ENCODE measurements around the gene SLC44A4.
"Not testable (repeated sequence)": the region's sequence is repeated elsewhere in the genome, so short reads cannot be mapped to it uniquely, and the experiment has no call there.

The SLC44A4 gene

DNA sequence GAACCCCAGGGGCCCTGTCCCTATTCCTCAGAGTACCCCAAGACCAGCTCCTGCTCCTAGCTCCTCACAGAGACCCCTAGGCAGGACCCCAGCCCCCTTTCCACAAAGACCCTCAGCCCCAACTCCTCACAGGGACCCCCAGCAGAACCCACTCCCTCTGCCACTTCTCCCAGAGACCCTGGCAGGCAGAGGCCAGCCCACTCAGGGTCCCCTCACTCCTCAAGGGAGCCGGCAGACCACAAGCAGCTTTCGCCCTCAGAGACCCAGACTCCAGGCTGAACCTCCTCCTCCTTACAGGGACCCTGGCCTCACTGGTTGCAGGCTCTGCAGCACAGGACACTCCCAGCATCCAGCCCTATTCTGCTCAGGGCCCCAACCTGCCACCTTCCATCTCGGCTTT, 575 bp downstream of the SLC44A4 start:
- DNase-seq: no peak

DNA sequence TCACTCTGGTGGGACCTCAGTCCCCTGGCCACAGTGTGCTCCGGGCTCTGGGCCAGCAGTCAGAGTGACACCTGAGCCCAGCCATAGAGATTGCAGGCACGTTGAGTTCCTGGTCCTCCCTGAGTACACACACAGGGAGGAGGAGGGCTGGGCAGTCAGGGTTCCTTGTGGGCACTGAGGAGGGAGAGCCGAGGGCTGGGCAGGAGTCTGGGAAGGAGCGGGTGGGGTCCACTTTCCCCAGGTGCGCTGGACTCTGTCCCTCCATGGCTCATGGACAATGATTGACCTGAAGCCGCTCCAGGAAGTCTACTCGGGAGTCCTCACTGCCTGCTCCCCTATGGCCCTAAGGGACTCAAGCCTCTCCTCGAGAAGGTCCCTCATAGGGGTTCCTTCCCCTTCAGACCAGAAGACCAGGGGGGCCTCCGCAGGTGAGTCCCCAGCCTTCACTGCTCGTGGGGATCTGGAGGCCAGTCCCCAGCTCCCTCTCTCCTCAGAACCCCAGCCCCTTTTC, 1.1 kb downstream of the SLC44A4 start:
- no peak for DNase-seq

DNA sequence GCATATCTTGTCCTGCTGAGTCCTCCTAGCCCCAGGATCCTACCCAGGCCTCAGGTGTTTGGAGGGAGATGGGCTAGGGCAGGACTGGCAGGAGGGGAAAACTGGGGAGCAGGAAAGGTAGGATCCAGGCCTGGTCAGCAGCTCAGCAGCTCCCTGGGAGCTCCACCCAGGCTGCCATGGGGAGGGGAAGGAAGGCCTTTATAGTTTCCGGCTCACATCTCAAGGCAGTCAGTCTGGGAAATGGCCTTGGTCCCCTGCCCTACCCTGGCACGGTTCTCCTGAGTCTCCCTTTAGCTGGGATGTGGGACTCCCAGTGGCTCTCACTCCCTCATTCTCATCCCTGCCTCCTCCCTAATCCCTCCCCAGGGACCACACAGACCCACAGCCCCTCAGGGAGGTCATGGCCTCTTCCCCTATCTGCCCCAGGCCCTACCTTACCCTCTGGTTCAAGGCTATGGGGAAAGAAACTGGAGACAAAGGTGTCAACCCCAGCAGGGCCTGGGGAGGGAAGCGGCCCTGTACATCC, 1.6 kb downstream of the SLC44A4 start:
- DNase-seq: no peak

DNA sequence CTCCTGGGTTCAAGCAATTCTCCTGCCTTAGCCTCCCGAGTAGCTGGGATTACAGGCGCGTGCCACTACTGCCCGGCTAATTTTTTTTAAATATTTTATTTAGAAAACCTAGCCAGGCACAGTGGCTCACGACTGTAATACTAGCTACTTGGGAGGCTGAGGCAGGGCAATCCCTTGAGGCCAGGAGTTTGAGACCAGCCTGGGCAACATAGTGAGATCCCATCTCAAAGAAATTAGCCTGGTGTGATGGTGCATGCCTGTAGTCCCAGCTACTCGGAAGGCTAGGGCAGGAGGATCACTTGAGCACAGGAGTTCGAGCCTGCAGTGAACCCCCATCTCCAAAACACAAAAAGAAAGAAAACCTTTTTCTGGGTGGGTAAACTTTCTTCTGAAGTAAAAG, 2.4 kb downstream of the SLC44A4 start:
- DNase-seq: no peak

DNA sequence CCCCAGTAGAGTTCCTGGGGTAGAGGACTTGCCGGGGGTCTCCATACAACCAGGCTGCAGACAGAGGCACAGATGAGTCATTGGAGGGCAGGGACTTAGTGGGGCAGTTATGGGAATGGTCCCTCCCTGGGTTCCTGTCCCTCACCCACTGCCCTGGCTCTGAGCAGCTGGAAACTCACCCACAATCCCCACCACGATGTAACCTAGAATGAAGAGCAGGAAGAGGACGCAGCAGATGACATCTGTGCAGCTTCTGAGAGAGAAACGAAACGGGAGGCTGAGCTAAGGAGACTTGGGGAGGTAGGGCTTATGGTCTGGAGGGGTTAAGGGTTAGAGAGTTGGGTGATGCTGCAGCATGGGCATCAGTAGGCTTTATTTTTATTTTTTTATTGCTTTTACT, 2.9 kb downstream of the SLC44A4 start:
- no peak for DNase-seq

DNA sequence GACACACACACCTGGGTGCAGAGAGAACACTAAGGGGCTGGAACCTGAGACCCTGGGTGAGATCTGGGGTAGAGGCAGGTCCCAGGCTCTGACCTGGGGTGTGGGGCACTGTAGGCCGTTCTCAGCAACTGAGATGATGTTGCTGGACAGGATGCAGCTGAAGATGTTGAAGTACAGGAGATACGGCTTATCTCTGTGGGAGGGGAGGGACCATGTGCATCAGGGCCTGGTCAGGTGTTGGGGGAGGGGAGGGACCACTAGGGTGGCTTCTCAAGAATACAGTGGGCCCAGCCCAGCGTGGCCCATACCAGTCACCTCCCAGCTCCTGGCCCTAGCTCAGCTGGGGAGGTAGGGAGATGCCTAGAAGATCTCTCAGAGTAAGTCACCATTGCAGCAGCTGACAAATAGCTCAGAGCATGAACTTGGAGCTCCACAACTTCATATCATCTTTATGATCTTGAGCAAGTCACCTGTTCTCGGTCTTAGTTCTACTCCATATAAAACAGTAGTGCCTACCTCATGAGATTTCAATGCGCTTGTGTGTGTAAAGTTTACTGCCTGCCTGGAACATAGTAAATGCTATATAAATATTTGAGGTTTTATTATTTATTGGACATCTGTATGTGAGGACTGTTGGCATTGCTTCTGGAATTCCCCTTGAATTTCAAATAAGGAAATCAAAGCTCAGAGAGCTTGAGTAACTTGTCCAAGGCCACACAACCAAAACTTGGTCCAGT, 3.8 kb downstream of the SLC44A4 start:
- DNase-seq: no peak

DNA sequence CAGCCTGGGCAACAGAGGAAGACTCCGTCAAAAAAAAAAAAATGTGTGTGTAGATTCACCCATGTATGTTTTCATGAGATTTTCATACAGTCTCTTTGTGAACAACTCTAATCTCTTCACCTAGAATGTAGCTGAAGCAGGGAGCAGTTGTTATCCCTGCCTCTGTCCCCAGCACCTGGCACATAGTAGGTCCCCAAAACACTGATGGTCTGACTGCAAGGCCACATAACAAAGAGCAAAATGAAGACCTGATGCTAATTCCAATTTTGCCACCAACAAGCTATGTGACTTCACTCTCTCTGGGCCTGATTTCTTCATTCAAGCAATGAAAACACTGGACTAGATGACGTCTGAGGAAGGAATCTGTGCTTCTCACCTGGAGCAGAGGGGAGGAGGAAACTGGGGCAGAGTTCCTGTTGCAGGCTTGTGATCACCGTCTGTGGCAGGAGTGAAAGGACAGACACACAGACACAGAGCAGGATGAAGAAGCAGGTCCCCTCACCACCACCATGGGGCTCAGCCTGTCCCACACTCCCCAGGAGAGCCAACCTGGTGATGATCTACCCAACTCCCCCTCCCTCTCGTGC, 4.6 kb downstream of the SLC44A4 start:
- no peak for DNase-seq

DNA sequence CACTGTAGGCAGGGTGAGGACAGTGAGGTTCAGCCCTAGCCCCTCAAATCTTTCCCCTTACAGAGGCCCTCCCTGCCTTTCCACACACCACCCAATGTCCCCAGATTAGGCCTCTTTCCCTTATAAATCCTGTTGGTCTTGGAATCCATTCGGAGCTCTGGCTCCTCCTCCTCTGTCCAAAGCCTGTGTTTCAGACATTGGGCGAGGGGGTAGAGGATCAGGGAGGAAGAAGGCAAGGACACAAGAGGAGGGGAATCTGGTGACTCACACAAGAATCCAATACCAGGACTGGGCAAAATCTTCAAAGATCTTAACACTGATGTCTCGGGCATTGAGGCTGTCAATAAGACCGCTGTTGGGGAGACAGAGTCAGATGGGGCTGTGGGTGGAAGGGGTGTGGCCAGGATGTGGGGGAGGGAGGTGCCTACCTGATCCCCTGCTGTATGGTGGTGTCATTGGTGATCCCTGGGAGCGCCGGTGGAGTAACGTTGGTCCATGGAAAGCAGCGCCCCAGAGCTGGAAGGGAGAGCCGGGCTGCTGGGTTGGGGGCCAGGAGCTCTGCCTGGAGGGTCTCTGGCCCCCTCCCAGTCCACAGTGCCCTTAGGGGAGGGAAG, 7.6 kb downstream of the SLC44A4 start:
- DNase-seq: no peak

DNA sequence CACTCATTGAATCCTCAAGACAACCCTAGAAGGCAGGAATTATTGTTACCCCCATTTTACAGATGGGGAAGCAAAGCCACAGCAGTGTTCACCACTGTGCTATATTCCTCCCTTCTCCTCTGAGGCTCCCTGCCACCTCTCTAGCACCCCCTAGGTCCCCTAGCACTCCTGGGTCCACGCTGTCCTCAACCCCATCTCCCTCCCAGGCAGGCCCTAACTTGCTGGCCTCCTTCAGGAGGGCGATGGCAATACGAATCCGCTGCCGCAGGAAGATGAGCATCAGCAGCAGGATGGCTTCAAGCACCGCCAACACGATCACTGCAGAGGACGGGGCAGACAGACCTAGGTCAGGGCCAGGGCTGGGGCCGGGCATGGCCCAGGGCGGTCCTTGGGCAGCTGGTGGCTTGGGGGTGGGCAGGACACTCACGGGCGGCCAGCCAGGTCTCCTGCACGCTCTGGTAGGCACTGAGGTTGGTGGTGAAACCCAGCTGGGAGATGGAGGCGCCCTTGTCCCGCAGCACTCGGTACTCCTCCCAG, 8.3 kb downstream of the SLC44A4 start:
- DNase-seq: no peak

DNA sequence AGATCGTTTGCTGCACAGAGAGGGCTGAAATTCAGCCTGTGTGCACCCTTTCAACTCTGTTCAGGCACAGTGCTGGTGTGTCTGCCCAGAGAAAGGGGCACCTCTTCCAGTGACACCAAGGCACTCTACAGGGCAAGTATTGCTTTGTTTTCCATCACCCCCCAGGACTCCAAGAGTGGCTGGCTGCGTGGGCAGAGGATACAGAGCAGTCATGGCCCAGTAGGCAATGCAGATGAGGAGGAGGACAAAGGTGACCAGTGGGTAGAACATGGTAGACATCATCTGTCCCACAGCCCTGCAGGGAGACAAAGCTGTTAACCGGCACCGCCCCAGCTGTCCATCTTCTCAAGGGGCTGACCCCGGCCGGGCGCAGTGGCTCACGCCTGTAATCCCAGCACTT, 9.5 kb downstream of the SLC44A4 start:
- DNase-seq: no peak

DNA sequence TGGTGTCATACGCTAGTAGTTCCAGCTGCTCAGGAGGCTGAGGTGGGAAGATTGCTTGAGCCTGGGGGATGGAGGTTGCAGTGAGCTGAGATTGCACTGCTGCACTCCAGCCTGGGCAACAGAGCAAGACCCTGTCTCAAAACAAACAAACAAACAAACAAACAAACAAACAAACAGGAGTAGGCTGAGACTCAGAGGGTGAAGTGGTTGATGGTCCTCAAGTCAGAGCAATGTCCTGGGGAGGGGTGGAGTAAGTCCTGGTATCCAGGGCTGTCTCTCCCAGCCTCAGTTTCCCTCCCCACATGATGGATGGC, 10.2 kb downstream of the SLC44A4 start:
- not testable (repeated sequence) for DNase-seq

DNA sequence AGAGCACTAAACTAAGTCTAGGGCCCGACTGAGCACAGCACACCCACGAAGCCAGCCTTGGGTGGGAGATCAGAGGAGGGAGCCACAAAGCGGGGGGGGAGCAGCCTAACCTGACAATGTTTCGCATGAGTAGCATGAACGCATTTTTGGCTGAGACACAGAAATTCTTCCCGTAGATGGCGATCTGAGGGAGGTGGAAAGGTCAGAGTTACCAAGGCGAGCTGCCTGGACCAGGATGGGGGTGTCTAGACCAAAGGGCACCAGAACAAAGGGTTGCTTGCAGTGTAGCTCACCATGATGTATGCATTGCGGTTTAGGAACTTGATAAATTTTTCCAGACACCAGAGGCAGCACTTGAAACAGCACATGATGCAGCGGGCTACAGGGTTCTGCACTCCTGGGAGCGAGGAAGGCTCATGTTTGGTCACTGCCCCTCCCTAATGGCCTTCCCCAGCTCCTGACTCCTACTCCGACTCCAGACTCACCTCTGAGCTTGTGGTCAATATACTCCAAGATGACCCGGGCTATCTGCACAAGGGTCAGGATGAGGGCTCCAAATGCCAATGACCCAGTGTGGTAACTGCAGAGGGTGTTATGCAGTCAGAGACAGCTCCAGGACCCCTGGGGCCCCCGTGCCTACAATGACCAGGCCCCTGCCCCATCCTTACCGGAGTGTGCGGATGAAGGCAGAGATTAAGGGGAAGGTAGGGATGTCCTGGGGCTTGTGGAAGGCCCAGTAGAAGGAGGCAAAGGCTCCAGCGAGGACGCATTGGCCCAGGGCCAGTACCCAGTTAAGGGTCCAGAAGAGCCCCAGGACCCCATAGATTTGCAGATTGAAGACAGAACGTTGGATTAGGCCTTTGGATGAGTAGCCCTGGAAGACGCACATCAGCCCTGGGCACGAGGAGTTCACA, 13.3 kb downstream of the SLC44A4 start:
- no peak for DNase-seq

DNA sequence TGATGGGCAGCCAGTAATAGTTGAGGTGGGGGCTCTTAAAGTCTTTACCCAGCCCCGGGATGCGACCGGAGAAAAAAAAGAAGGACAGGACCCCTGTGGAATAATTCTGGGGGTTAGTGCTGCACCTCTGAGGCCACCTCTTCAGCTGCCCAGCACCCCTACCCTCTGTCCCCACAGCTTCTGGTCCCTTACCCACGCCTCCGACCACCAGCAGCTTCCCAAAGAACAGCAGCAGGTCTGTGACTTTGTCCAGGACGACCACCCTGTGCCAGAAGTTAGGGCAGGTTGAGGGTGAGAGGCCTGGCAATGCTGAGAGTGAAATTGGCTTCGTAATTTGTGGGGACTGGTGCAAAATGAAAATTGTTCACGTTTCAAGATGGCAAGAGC, 14.0 kb downstream of the SLC44A4 start:
- no peak for DNase-seq

DNA sequence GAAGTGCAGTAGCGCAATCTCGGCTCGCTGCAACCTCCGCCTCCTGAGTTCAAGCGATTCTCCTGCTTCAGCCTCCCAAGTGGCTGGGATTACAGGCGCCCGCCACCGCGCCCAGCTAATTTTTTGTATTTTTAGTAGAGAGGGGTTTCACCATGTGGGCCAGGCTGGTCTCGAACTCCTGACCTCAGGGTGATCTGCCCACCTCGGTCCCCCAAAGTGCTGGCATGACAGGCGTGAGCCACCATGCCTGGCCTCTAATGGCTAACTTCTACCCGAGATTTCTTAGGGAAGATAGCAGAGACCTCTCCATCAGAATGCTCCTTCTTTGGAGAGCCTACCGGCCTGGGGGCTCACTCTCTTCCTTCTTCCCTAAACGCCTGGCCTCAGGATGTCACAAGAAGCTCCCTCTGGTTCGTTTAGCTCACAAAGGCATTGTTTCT, 14.7 kb downstream of the SLC44A4 start:
- DNase-seq: not testable (repeated sequence)

DNA sequence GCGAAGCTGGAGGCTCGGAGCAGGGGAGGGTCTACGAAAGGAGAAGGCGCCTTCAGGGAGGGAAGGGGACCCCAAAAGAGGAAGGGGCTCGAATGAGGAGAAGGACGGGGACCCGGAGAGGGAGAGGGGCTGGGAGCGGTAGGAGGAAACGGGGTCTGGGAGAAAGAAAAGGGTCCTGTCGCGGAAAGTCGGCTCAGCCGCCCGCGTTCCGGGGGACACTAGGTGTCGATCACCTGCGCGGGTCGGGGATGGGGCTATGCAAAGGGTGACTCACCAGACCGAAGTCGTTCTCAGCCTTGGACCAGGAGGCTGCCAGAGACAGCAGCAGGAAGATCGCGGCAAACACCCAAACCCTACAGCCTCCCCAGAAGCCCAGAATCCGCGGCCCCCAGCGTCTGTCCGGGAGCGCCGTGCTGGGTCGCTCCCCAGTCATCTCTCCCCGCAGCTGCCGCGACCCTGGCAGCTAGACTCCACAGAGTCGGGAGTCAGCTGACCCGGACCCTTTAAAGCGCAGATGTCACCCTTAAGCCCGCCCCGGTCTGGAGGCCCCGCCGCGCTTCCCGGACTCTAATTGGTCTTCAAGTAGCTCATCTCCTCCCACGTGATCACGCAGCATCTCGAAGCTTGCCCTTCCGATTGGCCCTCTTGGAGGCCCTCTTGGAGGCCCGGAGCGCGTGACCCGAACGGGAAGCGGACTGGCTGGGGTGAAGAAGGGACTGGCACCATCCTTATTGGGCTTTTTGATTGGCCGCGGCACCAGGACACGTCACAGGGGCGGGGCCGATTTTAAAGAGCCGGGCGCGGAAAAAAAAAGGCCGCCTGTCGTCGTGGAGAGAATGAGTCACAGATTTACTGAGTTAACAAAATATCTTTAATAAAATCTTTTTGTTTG, 16.2 kb downstream of the SLC44A4 start, which contains the start of gene NEU1:
Gene NEU1, minus strand, starts transcription at position 478 of the 892 bp plus-strand sequence. Its CDS starts 45 bp downstream, at position 433.
- peak; percentile 100 for DNase-seq

DNA sequence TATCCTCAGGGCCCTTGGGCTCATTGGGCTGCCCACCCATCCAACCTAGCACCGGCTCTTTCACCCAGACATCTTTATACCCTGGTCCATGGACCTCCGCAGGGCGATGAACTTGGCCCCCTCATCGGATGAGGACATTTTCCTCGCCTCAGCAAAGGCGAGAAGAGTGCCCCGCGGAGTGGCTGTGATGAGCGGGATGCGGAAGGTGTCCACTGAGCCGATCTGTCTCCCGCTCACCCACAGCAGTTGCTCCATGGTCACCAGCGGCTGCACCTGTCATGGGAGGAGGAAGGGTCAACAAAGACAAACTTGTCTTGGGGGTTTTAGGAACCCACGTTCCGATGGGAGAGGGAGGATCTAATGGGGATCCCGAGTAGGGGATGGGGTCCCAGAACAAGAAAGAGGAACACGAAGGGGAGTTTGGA, 16.9 kb downstream of the SLC44A4 start:
- no peak for DNase-seq

DNA sequence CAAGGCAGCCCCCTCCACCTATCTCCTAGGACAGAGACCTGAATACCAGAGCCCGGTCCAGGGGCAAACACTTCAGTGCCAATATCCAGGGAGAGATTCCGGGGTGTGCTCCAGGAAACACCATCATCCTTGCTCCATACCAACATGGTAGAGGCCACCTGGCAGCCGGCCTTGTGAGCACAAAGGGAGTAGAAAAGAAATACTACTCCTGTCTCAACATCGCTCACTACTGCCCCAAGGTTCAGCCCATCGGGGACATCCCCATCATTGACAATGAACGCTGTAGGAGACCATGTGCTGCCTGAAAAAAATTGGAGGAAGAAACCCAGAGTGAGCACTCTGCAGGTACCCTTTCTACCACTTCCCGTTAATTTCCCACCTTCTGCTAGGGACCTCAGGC, 17.6 kb downstream of the SLC44A4 start:
- no peak for DNase-seq

DNA sequence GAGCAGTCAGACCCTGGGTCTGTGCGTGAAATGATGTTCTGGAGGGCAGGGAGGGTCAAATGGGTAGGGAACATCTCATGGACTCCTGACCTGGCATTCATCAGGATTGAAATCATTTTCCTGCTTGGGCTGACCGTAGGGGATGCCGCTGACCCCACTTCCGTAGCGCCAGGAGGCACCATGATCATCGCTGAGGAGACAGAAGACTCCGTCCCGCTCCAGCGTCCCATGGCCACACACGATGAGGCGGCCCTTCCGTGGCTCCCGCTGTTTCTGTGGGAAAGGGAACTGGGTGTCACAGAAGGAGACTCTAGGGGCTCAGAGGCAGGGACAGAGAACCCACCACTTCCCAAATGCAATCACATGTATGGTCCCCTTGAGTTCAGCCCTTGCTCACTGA, 18.4 kb downstream of the SLC44A4 start:
- DNase-seq: no peak

DNA sequence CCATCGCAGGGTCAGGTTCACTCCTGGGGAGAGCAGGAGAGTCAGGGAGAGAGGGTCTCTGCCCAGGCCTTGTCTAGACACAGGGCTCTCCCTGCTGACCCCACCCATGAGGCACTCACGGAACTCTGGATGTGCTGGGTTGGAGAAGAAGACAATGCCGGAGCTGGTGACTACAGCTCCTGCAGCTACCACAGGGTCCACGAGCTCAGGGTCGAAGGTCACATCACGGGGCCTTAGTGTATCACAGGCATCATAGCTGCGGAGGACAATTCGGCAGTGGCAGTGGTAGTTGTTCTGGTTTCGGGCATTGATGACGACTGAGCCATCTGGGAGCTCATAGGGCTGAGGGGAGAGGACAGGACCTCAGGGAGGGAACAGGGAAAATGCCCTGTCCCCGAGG, 18.9 kb downstream of the SLC44A4 start:
- no peak for DNase-seq

DNA sequence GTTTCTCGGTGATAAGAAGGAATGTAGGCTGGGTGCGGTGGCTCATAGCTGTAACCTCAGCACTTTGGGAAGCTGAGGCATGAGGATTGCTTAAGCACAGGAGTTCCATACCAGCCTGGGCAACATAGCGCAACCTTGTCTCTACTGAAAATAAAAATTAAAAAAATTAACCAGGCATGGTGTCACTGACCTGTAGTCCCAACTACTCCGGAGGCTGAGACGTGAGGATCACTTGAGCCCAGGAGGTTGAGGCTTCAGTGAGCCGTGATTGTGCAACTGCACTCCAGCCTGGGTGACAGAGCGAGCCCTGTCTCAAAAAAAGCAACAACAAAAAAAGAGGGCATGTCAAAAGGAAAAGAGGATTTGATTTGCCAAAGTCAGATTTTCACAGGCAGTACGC, 20.1 kb downstream of the SLC44A4 start:
- DNase-seq: no peak

DNA sequence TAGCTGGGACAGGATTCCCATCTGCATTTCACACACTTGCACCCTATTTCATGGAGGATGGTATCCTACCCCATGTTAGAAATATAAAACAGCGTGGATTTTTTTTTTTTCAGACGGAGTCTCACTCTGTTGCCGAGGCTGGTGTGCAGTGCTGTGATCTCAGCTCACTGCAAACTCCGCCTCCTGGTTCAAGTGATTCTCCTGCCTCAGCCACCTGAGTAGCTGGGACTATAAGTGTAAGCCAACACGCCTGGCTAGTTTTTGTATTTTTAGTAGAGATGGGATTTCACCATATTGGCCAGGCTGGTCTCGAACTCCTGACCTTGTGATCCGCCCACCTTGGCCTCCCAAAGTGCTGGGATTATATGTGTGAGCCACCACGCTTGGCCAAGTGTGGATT, 21.0 kb downstream of the SLC44A4 start:
- DNase-seq: not testable (repeated sequence)
